Suppressor macrophage treated with lipopolysaccharide for 1 hour (primary cell): Measurements from ENCODE around the gene TFG.

Experiments
- DNase-seq, 3 donors: peaks; one replicate each; pipeline ENCODE4 v3.0.0-alpha.2; 2020 to 2022

Gene TFG

GRCh38 chr3:100708644-100708988 is 678 bp upstream of the TFG start:
- DNase-seq, result no peak

GRCh38 chr3:100709842-100710260 is 557 bp downstream of the TFG start:
- DNase-seq, result peak; percentile 14 to 27 (median 20)

GRCh38 chr3:100710261-100710968 is 1.1 kb downstream of the TFG start:
- peak; percentile 83 to 91 (median 87) for DNase-seq

- no peak for DNase-seq
These were observed 5.9 kb downstream of the TFG start for GRCh38 chr3:100715176-100715575.

GRCh38 chr3:100717063-100717462 is 7.8 kb downstream of the TFG start:
- no peak for DNase-seq

- no peak for DNase-seq
These were observed 8.6 kb downstream of the TFG start for GRCh38 chr3:100717637-100718487.

GRCh38 chr3:100719136-100719535 is 9.8 kb downstream of the TFG start:
- DNase-seq, result no peak

- no peak for DNase-seq
These were observed 11.1 kb downstream of the TFG start for GRCh38 chr3:100720426-100720825.

- no peak for DNase-seq
These were observed 16.7 kb downstream of the TFG start for GRCh38 chr3:100725935-100726513.

- no peak for DNase-seq
These were observed 17.4 kb downstream of the TFG start for GRCh38 chr3:100726706-100727105.

- DNase-seq, result no peak
These were observed 21.2 kb downstream of the TFG start for GRCh38 chr3:100730524-100730923.

GRCh38 chr3:100732435-100732834 is 23.1 kb downstream of the TFG start:
- no peak for DNase-seq

GRCh38 chr3:100737334-100737733 is 28.0 kb downstream of the TFG start:
- DNase-seq, result peak; percentile 8 to 25 (median 20)

- DNase-seq, result peak; percentile 26 to 40 (median 39)
These were observed 30.9 kb downstream of the TFG start for GRCh38 chr3:100740207-100740606.

GRCh38 chr3:100743535-100743934 is 34.2 kb downstream of the TFG start:
- DNase-seq, result no peak

- no peak for DNase-seq
These were observed 35.4 kb downstream of the TFG start for GRCh38 chr3:100744671-100745070.

GRCh38 chr3:100745617-100746016 is 36.3 kb downstream of the TFG start:
- no peak for DNase-seq

GRCh38 chr3:100746092-100746491 is 36.8 kb downstream of the TFG start:
- DNase-seq, result no peak

- DNase-seq, result no peak
These were observed 38.9 kb downstream of the TFG start for GRCh38 chr3:100748220-100748619.

- no peak for DNase-seq
These were observed 39.7 kb downstream of the TFG start for GRCh38 chr3:100748967-100749366.

- DNase-seq, result no peak
These were observed 44.6 kb downstream of the TFG start for GRCh38 chr3:100753846-100754245.

GRCh38 chr3:100754563-100755334 is 45.5 kb downstream of the TFG start:
- no peak for DNase-seq

GRCh38 chr3:100756441-100756840 is 47.1 kb downstream of the TFG start:
- no peak for DNase-seq
